WI38 (cell line): ENCODE results near the gene ABCA13.

Source experiments
- H3K4me3 ChIP-seq: 2 replicates; pipeline ENCODE4 v1.5.1; 2011; ENCODE audit warnings: low read depth, mild to moderate bottlenecking, control low read depth, low read length
- CTCF ChIP-seq: IDR thresholded peaks from 2 replicates; pipeline ENCODE4 v1.5.1; 2012; ENCODE audit warnings: low read depth, mild to moderate bottlenecking, control low read depth, low read length

Gene ABCA13

GRCh38 chr7:48537561-48537960 lies 366.3 kb downstream of the ABCA13 start:
- H3K4me3 ChIP-seq, result no peak overlapping the region
- no peak for TF ChIP-seq CTCF

GRCh38 chr7:48540746-48541145 lies 369.5 kb downstream of the ABCA13 start:
- H3K4me3 ChIP-seq, result no peak overlapping the region
- no peak for TF ChIP-seq CTCF

- no peak for TF ChIP-seq CTCF
Observed at GRCh38 chr7:48548667-48549066, 377.4 kb downstream of the ABCA13 start.

GRCh38 chr7:48551652-48552051 lies 380.4 kb downstream of the ABCA13 start:
- no peak for TF ChIP-seq CTCF
- H3K4me3 ChIP-seq, result no peak overlapping the region

More at GRCh38 chr7:48548667-48549066, 377.4 kb downstream of the ABCA13 start:
- no peak overlapping the region for H3K4me3 ChIP-seq

GRCh38 chr7:48563334-48563733 lies 392.1 kb downstream of the ABCA13 start:
- TF ChIP-seq CTCF, result no peak
- no peak overlapping the region for H3K4me3 ChIP-seq

GRCh38 chr7:48575516-48575915 lies 404.3 kb downstream of the ABCA13 start:
- TF ChIP-seq CTCF, result no peak
- H3K4me3 ChIP-seq, result no peak overlapping the region

GRCh38 chr7:48587475-48587874 lies 416.2 kb downstream of the ABCA13 start:
- no peak overlapping the region for H3K4me3 ChIP-seq
- no peak for TF ChIP-seq CTCF
